Amygdala (tissue), 56 donors: ENCODE results near the gene CACNA2D3.

ENCODE experiments used
- DNase-seq, 56 donors: peaks; one replicate each; lab custom pipeline; 2025; lab: John Stamatoyannopoulos, UW

Gene CACNA2D3

DNA sequence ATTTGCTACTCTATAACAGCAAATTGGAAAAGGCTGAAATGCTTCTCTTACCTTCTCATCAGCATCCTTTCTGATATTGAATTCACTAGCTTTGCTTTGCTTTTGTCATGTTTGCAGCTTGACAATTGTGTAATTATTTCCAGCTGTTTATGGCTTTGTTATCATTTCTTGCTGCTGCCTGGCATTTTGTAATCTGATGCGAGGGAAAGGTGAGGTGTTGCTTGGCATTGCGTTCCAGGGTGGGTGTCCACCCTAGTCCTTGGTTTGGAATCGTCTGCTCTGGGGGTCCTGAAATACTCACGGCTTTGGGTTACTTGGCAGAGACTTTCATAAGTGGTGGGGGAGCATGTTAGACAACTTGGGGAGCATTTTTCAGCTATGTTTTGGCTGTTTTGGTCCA lies 2.9 kb downstream of the CACNA2D3 start:
- DNase-seq, result no peak

DNA sequence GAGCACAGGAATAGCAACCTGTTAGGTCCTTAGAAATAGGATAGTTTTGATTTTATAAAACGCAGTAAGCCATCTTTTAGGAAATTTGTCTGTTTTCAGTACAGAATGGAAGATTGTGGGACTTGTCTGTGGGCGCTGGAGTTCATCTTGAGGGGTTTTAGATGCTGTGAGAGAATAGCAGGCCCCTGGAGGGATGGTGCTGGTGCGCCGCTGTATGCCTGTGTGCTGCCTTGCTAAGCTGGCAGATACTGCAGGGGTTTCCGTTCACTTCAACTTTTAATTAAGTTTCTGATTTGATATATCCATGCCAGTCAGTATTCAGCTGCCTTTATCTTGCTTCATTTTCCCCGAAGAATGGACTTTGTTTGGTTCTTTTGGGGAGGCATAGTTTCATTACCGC lies 4.2 kb downstream of the CACNA2D3 start:
- no peak for DNase-seq

DNA sequence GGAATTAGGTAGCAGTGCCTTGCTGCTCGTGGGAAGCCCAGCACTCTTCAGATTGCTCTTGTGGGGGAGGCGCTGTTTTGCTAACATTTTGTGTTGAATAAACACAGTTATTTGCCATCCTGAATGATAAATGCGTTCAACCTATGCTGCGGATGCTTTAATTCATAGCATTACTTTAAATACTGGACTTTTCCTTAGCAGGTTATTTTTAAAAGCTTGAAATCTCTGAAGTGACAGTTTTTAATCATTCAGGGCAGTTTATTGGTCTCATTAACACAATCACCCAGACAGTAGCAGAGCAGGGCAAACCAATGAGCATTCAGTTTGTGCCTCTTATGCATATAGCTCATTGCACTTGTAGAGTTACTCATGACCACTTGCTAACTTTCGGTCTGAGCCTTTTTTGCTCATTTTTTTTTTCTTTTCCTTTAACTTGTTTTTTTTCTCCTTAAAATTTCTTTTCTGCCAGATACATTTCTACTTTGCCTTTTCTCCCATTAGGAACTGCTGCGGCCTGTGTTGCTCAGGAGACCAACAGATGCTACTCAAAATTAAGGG lies 5.2 kb downstream of the CACNA2D3 start:
- DNase-seq, result no peak

DNA sequence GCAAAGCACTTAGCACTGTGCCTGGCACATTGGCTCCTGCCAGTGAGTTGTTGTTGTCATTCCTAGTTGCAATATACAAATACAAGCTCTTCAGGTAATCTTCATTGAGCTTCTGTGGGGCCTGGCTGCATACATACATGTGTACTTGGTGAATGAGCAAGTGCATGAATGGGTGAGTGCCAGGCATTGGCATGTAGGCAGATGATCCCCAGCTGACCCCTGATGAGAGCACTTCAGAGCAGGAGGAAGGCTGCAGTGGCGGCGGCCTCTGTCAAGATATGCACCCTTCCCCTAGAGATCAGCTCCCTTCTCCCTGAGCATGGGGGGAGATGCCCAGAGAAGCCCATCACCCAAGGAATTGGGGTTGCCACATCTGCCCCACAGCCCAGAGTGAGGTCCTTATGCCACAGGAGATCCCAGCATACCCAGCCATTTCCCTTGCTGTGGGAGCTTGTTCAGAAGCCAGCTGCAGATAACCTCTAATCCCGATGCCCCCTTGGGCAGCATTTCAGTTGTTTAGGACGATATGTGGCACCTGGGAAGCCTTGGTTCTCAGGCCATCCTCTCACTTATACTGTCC lies 8.8 kb downstream of the CACNA2D3 start:
- no peak for DNase-seq

DNA sequence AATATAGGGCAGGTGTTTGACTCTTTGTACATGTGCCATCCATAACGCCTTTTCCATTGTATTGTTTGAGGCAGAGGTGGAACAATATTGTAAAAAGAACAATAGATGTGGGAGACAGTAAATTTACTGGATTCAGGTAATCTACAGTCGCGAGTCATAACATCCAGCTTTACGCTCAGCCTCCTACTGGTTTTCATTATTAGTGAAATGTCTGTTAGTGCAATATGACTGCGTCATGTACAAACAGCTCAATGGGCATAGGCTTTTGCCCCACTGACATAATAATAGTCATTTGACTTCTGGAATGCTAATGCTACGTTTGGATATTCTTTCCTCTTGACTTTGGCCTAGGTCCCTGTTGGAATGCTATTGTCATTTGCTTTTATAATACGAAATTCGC lies 9.5 kb downstream of the CACNA2D3 start:
- DNase-seq, result no peak

DNA sequence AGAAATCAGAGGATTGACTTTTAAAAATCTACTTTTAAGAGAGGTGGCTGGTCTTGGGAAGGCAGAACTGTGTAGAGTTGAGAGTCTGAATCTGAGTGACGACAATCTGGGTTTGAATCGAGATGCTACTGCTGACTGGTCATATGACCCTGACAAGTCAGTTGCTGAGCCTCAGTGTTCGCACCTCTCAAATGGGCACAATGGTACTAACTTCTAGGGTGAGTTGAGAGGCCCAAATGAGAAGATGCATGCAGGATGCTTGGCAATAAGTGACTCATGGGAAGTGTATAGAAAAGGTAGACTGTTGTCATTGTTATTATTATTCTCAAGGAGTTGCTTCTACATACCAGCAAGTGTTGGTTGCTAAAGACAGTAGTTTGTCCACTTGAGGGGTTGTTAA lies 10.3 kb downstream of the CACNA2D3 start:
- no peak for DNase-seq

DNA sequence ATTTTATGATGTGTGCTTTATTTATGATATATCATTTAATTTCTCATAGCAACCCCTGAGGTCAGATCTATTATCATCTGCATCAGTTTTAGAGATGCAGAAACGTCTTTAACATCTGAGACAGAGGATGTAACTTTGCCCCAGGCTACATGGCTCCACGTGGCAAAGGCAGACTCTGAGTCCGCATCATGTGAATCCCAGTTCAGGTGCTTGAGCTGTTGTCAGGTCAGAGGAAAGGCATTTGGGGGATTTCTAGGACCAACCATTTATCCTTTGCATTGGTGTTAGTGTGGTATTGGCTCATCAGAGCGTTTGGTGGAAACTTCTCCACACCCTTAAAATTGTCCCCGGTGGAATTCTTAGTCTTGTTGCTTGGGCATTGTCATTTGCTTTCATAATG lies 10.8 kb downstream of the CACNA2D3 start:
- no peak for DNase-seq

DNA sequence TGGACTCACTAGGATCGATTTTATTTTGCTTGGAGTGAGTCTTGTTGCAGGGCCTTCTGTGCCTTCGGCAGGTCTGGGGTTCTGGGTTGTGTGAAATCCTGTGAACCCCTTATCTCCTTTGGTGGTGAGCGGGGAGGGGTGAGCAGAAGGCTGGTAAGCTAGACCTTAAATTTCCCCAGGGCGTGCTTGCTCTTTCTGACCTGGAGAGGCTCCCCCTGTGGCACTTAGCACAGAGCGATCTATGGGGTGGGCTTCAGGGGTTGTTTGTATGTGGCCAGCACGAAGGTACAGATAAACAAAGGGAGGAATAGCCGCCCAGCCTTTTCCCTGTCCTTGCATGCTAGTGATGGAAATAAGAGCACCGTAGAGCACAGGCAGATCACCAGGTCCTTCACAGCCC lies 11.8 kb downstream of the CACNA2D3 start:
- DNase-seq, result no peak

DNA sequence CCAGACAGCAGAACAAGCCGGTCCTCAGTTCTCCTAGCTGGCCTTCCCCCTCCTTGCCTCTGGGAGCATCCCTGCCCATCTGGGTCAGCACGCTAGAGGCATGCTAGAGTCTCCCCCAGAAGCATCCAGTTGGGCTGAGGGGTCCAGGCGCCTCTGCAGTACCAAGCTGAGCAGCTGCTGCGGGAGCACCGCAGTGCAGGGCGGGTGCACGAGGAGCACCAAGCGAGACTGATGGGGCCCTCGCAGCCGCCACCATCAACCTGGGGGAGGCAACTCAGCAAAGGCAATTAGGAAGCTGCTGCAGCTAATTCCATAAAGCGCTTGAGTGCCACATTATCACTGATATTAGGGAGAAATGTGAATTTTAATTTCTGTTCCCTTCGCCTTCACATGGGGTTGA lies 12.4 kb downstream of the CACNA2D3 start:
- DNase-seq, result no peak

DNA sequence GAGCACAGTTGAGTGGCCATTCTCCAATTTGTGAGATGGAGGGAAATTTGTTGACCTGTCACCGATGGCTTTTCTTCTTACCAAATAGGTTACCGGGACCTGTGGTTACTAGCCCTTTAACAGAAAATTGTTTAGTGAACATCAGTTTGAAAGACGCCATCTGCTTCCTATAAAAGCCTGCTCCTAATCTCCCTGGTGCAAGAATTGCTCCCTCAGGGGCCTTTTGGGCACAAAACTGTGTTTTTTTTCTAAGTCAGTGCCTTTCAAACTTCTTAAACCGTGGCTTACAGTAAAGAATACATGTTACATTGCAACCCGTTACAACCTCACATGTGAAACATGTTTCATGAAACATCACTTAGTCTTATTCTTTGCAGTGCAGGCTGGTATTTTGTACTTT lies 15.0 kb downstream of the CACNA2D3 start:
- DNase-seq, result no peak

DNA sequence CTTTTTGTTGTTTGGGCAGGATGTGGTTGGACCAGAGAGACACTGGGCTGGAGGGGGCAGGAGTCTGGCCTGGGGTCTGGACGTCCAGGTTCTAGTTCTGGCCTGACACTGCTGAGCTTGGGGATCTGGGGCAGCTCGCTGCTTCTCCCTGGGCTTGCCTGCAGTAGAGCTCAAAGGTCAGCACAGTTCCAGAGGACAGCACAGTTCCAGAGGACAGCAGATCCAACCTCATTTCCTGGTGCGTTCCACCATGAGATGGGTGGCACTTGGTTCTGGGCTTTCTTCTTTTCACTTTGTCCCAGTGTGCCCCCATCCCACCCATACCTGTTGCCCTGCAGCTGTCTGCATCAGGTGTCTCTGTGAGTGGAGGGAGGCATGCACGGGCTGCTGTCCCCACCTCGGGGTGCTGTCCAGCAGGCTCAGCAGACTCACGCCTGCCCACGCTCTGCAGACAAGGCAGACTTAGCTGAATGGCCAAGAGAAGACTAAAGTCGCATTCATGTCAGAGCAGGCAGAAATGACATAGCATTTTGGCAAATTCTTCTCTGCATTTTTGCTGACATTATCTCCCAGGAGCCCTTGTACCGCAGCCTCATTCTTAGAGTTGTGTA lies 16.7 kb downstream of the CACNA2D3 start:
- no peak for DNase-seq

DNA sequence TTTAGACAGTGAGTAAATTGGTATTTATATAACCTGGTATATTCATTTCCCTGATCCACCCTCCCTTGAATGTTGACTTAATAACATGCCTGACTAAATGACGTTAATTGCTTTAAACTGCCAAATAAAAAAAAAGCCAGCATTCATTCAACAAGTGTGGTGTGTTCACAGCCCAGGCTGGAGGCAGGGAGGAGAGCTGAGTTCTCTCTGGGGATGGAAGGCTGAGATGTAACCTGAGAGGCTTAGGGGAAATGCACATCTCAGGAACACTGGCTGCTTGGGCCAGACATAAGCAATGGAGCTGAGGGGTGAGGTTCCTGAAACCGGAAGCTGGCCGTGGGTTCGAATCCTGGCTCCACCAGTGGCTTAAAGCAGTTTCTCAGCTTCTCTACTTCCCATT lies 17.3 kb downstream of the CACNA2D3 start:
- DNase-seq, result no peak

DNA sequence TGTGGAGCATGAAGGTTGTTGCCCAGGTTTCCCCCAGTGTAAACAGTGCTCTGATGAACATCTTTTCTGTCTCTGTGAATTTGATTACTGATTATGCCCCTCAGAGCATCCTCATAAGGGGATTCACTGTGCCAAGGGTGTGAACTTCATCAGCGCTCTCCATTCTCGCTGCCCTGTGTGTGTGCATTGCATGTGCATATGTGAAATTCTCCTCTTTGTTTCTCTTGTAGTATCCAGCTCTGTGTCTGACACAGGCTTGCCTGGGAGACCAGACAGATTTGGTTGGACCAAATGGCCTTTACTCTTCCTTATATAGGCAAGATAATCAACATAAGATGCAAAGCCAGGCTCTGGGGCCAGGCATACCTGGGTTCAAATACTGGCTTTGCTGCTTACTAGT lies 21.9 kb downstream of the CACNA2D3 start:
- no peak for DNase-seq

DNA sequence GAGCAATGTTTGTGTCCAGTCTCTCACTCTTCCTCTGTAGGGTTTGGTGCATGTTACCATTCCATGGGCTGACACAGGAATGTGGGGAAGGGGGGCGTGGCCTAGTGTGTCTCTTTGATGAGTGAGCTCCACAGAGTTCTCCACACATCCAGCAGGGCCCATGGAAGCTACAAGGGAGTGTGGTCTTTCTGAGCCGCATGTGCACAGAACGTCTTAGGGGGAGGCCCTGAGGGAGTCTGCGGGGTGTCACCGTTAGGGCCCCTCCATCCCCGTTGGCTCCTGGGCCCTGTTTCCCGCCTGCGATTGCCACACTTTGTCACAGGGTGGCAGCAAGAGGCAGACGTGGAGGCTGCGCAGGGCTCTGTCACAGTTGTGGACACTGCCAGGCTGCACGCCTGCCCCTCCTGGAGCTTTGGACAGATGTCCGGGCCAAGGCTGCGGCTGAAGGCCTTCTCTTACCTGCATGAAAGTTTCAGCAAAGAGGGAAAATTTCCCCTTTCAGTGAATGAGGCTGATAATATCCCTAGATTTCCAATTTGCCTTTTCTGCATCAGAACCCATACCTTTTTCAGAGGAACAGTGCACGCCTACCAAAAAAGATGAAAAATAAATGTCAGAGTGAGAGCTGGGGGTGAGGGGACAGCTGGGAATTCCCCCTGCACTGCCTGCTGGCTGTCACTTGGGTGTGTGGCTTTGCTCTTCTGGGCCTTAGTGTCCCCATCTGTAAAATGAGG lies 24.3 kb downstream of the CACNA2D3 start:
- peak in 42 of 56 donors; percentile 5 to 70 (median 26) for DNase-seq

DNA sequence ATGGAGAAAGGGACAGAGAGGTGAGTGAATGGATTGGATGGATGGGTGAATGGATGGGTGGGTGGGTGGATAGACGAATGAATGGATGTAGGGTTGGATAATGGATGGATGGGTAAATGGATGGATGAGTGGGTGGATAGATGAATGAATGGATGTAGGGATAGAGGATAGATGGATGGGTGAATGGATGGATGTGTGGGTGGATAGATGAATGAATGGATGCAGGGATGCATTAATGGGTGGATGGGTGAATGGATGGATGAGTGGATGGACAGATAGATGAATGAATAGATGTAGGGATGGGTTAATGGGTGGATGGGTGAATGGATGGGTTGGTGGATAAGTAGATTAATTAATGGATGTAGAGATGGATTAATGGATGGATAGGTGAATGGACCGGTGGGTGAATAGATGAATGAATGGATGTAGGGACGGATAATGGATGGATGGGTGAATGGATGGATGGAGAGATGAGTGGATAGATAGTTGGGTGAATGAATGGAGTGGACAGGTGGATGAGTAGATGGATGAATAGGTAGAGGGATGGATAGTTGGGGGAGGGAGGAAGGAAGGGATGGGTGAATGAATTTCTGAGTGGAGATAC lies 28.6 kb downstream of the CACNA2D3 start:
- DNase-seq, result no peak

DNA sequence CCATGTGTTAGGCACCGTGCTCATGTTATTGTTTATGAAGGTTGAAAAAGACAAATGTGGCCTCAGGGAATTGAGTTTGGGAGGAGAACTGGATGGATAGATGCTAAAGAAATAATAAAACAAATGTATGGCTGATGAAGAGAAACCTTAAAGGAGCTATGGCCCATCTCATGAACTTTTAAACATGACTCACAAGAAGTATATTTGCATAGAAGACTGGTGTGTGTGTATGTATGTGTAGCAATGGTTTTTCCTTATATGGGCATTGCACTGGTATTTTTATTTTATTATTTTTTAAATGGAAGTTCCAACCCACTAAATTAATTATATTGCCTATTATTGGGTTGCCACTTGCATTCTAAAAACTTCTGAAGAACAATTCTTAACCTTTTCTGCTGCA lies 31.1 kb downstream of the CACNA2D3 start:
- DNase-seq, result no peak

DNA sequence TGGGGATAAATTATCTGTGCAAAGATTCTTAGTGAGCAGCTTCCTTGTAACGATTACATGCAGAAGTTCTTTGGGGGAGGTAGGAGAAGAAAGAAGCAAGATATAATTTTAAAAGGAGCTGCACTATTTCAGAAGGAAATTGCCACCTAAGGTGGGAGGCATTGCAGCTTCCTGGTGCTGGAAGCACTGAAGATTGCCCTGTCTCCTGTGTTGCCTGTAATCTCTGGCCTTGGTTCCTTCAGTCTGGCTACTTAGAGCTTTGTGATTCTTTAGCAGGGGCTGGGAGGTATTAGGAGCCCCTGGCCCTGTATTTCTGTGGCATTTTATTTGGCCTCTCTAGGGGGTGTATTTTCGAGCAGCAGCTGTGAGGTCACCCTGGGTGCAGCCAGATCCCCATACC lies 35.5 kb downstream of the CACNA2D3 start:
- no peak for DNase-seq

DNA sequence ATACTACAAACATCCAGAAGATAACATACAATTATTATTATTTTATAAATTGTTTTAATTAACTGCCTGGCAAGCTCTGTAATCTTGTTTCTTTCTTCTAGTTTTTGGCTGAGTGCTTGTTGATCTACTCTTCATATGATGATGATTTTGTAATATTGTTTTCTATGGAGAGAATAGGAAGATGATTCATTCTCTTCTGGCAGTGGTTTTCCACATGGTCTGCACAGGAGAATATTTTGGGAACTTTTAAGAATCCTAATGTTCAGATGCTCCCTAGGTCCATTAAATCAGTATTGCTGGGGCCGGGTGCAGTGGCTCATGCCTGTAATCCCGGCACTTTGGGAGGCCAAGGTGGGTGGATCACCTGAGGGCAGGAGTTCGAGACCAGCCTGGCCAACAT lies 37.6 kb downstream of the CACNA2D3 start:
- DNase-seq, result no peak

DNA sequence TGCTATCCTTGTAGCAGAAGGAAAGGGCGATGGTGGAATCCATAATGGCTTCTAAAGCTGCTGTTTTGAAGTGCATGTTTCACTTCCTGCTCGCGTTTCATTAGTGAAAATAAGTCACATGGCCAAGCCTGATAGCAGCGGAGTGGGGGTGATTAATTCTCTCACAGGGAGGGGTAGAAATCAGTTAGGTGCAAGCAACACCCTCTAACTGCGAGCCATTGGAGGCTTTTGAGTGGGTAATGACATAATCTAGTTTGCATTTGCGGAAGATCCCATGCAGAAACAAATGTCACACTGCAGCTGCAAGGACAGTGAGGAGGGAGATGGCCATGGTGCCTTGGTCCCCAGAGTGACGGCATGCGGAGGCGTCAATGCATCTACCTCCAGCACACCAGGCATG lies 41.1 kb downstream of the CACNA2D3 start:
- no peak for DNase-seq

DNA sequence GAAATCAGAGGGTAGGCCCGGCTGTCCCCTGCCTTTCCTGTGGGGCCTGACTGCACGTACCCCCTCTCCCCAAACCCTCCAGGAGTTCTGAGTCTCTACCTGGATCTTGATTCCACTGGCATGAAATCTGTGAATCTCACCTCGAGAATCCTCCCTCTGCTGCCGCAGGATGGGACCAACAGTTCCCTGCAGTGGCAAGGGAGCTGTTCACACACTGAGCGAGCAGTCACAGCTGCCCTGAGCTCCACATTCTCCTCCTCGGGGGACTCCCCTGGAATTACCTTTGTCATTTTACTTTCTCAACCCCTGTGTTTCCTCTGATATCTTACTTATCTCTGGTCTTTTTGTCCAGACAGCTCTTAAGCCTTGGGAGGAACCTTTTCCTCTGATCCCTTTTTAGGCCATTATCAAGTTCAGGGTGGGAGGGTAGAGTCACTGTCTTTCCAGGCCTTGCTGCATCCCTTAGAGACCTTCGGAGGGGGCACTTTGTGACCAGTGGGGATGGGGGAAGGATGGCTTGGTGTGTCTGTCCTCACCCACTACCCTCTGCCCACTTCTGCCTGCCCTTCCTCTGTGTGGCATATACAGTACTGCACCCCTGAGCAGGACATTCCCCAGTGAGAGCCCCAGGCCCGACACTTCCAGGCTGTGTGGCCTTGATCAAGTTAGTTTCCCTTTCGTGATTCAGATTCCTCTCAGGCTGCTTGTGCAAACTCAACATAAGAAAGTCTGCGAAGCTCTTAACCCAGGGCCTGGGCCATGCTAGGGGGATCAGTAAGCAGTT lies 42.0 kb downstream of the CACNA2D3 start:
- DNase-seq, result no peak

DNA sequence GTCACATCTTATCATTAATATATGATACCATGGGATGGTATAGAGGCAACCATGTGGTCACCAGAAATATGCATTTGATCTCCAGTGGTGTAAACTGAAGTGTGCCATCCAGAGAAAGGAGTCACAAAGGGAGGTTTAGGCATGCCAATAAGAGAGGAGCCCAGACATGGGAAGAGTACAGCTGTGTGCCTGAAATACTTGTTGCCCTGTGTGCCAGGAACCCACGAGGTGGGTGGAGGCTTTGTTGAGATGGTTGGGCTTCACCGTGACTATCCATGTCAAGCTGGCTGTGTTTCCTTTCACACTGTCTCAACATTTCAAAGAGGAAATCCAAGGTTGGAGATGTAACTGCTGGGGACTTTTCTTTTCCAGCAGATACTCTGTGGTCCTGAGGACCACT lies 43.5 kb downstream of the CACNA2D3 start:
- DNase-seq, result no peak
